Stimulated activated CD8-positive, alpha-beta memory T cell treated with anti-CD3 and anti-CD28 coated beads, Interleukin-7, amount 100 ng/mL, for 1 hour (primary cell): ENCODE measurements around the gene CAMTA1.
"Not testable (repeated sequence)": the region's sequence is repeated elsewhere in the genome, so short reads cannot be mapped to it uniquely, and the experiment has no call there.

ENCODE experiments used
- DNase-seq, 2 donors: peaks; one replicate each; pipeline ENCODE4 v3.0.0-alpha.2; 2020; ENCODE audit warnings: low read depth in 2 of 2

Gene CAMTA1

DNA sequence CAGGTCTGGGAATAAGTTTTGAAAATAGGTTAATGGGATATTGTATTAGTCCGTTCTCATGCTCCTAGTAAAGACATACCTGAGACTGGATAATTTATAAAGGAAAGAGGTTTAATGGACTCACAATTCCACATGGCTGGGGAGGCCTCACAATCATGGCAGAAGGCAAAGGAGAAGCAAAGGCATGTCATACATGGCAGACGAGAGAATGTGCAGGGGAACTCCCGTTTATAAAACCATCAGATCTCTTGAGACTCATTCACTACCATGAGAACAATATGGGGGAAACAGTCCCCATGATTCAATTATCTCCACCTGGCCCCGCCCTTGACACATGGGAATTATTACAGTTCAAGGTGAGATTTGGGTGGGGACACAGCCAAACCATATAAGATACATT is 60.5 kb downstream of the CAMTA1 start:
- not testable (repeated sequence) for DNase-seq

DNA sequence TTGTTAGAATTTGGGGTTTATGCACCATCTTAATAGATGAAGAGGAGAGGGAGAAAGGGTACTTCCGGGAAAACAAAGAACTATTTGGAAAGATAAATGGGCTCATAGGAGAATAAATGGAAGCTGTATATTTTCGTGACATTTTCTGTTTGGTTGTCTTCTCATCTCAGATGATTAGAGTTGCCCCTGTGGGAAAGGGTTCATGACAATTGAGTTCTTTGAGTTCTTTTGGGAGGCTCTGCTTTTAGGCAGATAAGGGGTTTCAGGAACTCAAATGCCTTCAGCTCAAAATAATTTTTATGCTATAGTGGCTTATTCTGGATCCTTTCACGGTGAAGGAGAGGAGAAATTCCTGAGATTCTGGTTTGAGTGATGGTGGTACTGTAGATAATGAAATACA is 63.6 kb downstream of the CAMTA1 start:
- no peak for DNase-seq

DNA sequence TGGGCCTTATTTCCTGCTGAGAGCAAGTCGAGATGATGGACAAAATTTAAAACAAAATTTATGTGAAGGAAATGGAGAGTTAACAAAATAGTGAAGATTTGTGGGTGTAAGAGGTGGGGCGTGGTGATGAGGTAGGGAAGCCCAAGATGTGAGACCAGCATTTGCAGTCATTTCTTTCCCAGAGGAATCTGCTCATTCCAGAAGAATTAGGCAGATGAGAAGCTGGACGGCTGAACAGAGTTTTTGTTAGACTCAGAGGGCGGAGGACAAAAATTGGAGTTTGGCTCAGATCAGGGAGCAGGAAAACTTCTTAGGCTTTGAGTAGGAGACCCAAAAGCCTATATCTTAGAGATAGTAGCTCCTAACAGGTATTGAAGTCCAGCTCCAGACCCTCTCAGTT is 65.3 kb downstream of the CAMTA1 start:
- DNase-seq: no peak

DNA sequence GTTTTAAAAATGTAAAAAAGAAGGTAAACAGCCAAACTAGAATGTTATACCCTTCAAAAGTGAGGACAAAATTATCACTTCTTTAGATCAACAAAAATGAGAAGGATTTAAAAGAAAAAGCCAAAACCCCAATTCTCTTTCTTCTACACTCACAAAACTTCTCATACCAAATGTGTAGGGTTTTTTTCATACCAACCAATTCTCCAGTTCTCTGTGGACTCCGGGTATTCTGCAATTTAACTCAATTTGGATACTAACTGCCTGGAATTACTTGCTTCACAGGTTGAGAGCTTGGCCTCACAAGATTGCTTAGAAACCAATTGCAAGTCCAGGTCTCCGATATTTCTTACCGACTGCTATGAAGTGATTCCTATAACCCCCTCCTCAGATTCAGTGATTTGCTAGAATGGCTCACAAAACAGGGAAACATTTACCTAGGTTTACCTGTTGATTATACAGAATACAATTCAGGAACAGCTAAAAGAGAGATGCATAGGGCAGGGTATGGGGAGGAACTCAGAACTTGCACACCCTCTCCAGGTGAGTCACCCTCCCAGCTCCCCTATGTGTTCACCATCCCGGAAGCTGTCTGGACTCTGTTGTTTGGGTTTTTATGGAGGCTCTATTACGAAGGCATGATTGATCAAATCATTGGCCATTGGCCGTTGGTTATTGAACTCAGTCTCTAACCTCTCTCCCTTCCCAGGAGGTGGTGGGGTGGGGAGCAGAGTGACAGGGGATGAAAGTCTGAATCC is 67.1 kb downstream of the CAMTA1 start:
- no peak for DNase-seq

DNA sequence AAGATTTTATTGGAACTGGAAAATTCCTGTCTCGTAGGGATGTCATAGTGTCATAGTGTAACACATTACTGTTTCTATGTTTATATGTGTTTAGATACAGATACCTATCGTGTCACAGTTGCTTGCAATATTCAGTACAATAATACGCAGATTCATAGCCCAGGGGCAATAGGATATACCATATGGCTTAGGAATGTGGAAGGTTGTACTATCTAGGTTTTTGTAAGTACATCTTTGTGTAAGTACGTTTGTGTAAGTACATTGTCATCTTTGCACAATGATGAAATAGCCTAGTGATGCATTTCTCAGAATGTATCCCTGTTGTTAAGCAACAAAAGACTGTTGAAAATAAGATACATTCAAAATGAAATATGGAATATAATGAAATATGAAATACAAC is 68.9 kb downstream of the CAMTA1 start:
- no peak for DNase-seq

GRCh38 chr1:6857831-6858230 is 72.6 kb downstream of the CAMTA1 start:
- no peak for DNase-seq

DNA sequence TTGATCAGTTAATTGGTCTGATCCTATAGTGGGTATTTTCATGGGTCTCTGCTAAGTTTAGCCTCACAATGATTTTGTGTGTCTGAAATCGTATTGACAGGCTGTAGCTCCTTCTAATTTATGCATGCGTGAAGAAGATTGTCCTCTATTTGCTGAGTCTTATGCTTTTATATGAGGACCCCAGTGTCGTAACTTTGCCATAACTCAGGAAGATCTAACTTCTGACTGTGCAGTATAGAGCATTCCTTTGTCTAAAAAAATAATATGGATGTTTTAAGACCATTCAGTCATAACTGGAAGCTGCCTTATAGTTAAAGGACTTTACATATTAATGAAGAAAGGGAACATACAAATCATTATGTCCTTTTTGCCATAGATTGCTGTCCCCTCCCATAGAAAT is 73.3 kb downstream of the CAMTA1 start:
- DNase-seq: no peak

DNA sequence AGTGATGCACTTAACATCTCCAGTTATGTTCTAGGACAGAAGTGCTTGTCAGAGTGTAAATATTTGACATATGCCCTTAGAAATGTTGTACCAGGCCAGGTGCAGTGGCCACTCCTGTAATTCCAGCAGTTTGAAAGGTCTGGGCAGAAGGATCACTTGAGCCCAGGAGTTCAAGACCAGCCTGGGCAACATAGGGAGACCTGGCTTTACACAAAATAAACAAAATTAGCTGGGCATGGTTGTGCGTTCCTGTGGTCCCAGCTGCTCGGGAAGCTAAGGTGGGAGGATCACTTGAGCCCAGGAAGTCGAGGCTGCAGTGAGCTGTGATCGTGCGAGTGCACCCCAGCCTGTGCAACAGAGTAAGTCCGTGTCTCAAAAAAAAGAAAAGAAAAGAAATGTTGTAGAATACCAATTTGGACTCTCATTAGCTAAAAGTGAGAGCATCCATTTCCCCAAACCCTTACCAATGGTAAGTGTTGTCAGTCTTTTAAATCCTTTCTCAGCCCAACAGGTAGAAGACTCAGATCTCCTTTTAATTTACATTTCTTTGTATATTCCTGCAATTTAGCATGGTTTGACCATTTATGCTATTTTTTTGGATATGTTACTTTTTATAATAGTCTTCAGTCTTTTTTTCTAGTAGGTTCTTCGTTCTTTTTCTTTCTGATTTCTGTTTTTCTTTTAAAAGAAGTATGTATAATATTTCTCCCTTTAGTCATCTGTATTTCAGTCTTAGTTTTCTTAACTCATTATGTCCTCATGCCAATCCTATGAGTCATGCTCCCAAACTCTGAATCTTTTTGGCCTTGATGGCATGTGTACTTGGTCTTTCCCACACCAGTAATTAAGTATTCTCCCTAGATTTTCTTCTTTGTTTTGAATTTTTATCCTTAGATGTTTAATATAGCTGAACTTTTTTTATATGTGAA is 74.4 kb downstream of the CAMTA1 start:
- DNase-seq: no peak

DNA sequence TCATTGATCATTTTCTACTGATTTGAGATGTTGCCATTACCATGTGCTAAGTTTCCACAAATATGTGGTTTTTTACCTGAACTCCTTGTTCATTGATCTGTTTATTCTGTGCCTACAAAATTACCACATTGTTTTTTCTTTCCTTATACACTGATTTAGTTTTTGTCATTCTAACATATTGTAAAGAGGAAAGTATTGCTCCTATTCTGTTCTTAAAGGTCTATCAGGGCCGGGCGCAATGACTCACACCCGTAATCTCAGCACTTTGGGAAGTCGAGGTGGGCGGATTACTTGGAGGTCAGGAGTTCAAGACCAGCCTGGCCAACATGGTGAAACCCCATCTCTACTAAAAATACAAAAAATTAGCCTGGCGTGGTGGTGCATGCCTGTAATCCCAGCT is 75.1 kb downstream of the CAMTA1 start:
- DNase-seq: no peak

DNA sequence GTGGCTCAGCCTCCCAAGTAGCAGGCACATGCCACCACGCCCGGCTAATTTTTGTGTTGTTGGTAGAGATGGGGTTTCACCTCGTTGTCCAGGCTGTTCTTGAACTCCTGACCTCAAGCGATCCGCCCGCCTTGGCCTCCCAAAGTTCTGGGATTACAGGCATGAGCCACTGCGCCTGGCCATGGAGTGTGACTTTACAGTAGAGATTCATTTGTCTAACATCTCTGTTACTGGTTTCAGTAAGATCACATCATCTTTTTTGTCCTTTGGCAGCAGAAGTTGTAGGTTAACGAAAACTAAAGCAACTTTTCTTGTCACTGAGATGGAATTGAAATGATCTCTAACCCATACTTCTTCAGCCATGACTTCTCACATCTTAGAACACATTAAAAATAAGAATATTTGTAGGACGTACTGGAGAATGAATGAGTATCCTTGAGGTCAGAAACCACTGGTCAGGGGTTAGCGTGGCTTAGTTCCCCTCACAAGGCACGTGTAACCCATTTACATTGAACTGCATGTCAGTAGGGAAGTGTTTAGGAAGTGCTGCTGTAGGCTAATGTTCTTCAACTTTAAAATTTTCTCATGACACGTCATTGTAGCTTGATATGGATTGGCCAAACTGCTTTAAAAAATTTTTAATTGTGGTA is 75.9 kb downstream of the CAMTA1 start:
- DNase-seq: no peak

GRCh38 chr1:6862906-6863305 is 77.7 kb downstream of the CAMTA1 start:
- DNase-seq: no peak

DNA sequence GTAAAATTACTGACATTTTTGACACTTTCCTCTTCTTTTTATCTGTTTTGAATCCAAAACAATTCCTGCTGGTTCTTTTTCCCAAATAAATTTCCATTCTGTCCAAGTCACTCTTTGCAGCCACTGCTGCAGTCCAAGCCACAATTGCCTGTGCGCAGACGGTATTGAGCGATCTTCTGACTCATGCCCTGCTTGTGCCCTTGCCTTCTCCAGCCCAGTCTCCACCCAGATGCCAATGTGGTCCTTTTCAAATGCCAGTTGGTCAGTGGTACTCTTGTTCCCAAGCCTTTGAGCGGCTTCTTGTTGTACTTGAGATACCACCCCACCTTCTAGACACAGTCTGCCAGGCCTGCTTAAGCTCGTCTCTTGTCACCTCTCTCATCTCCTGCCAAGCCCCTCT is 78.9 kb downstream of the CAMTA1 start:
- no peak for DNase-seq

DNA sequence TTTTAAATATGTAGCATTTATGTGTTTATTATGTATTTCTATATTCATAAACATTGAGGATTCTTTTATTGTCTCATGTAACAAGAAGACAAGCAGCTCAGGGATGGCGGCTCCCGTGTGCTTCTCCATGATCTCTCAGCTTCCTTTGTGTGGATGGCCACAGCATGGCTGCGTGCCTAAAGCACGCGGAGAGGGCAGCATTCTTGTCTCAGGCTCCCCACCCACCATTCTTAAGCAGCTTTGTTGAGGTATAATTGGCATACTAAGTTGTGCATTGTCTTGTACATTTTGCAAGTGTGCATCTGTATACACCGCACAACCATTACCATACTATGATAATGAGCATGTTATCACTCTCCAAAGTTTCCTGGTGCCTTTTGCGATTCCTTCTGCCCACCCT is 81.6 kb downstream of the CAMTA1 start:
- DNase-seq: no peak

DNA sequence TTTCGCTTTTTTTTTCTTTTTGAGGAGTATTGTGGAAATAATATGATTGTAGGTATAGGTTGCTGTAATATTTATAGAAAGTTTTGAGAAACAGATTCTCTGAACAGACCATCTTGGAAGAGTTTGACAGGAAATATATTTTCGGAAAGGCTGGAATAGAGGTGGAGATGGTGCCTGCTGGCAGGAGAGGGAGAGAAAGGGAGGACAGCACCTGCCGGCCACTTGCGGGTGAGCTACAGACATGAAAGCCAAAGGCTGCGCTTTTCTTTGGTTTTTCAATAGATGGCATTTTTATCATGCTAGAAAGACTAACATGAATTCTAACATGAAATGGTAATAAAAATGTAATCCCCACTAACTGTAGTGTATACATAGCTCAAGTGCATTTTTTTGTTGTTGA is 82.1 kb downstream of the CAMTA1 start:
- no peak for DNase-seq

- no peak for DNase-seq
Observed at GRCh38 chr1:6867729-6868659, 82.7 kb downstream of the CAMTA1 start.

- DNase-seq: no peak
Observed at GRCh38 chr1:6868660-6869380, 83.6 kb downstream of the CAMTA1 start.

DNA sequence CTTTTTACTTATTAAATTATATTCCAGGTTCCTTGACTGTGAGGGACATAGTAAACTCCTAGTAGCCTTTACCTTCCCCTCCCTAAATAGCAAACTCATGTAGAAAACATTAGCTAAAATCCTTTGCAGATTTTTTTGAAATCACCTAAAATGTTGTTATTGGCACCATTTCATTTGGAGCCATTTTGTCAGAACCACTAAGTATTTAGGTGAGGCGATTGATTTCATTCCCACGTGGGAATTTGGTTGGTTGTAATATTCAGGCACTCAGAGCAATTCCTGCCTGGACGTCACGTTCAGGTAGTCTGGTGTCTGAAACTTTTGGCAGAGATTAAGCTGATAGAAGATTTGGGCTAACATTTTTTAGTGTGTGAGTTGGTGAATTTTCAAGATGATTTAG is 84.3 kb downstream of the CAMTA1 start:
- DNase-seq: no peak

GRCh38 chr1:6870086-6870485 is 84.8 kb downstream of the CAMTA1 start:
- DNase-seq: no peak

DNA sequence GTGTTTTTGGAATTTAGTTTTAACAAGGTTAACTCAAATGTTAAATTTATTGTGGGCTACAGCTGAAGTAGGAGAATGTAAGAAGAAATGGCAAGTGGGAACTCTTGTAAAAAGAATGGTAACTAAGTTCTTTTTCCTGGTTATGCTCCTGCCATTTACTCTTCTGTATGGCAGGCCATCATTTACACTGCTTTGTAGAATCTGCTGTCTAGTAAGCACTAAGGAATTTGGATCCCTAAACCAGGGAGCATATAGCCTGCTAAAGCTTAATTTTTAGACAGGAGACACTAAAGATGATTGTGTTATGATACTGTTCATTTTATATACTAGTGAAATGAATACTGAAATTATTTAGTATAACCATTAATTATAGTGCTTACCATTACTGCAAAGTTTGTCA is 85.3 kb downstream of the CAMTA1 start:
- no peak for DNase-seq

- DNase-seq: no peak
Observed at GRCh38 chr1:6871300-6871972, 86.2 kb downstream of the CAMTA1 start.
